Panc1 (cell line): ENCODE results near the gene RNF114.

Experiments
- POLR2AphosphoS5 ChIP-seq: IDR thresholded peaks from 2 replicates; pipeline ENCODE4 v1.6.1; 2012; ENCODE audit warnings: mild to moderate bottlenecking, low read depth, low read length, moderate library complexity
- SIN3A ChIP-seq: IDR thresholded peaks from 2 replicates; pipeline ENCODE4 v1.6.1; 2012; ENCODE audit warnings: low read depth, mild to moderate bottlenecking, low read length, moderate library complexity, borderline replicate concordance; ENCODE audit not compliant: insufficient read depth
- TCF7L2 ChIP-seq: IDR thresholded peaks from 2 replicates; pipeline ENCODE4 v1.6.1; 2011; ENCODE audit warnings: mild to moderate bottlenecking, low read depth, low read length, inconsistent platforms
- TF ChIP-seq, protein P1 (sequence below): fragments of 450-650 bp; IDR thresholded peaks from 2 replicates; pipeline ENCODE4 v1.5.1; 2017; ENCODE audit warnings: mild to moderate bottlenecking
- TF ChIP-seq, protein P2 (sequence below), 2 experiments: IDR thresholded peaks; 2 replicates each; pipeline ENCODE4 v1.6.1; 2011 to 2012; ENCODE audit warnings: low read depth in 2 of 2, control low read depth in 1 of 2, low read length in 1 of 2, mild to moderate bottlenecking in 1 of 2, moderate library complexity in 1 of 2; ENCODE audit not compliant: insufficient read depth in 1 of 2

DNA sequence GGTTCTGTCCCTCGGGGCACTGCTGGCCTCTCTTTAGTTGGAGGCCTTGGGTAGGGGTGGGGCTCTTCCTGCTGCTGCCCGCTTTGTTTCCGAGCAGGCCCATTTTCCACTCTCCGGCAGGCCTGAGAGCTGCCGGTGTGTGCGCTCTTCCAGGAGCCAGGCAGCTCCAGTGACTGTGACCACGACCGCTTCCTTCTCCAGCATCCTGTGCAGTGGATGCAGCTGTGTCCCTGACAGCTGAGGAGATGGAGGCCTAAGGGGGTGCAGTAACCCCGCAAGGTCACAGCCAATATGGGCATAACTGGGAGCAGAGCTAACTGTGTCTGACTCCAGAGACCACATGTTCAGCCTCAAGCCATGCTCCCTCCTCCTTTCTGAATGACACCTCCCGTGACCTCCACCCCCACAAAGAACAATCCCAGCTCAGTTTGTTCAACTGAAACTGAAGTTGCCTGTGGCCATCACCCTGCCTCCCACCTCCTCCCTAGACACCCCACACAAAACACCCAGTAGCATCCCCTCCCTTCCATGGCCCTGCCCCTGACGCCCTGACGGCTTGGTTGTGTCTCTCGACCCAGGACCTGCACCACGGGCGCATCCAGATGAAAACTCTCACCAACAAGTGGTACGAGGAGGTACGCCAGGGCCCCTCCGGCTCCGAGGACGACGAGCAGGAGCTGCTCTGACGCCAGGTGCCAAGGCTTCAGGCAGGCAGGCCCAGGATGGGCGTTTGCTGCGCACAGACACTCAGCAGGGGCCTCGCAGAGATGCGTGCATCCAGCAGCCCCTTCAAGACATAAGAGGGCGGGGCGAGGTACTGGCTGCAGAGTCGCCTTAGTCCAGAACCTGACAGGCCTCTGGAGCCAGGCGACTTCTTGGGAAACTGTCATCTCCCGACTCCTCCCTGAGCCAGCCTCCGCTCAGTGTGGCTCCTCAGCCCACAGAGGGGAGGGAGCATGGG is 48.7 kb upstream of the RNF114 start:
- TF ChIP-seq, protein P1, sequence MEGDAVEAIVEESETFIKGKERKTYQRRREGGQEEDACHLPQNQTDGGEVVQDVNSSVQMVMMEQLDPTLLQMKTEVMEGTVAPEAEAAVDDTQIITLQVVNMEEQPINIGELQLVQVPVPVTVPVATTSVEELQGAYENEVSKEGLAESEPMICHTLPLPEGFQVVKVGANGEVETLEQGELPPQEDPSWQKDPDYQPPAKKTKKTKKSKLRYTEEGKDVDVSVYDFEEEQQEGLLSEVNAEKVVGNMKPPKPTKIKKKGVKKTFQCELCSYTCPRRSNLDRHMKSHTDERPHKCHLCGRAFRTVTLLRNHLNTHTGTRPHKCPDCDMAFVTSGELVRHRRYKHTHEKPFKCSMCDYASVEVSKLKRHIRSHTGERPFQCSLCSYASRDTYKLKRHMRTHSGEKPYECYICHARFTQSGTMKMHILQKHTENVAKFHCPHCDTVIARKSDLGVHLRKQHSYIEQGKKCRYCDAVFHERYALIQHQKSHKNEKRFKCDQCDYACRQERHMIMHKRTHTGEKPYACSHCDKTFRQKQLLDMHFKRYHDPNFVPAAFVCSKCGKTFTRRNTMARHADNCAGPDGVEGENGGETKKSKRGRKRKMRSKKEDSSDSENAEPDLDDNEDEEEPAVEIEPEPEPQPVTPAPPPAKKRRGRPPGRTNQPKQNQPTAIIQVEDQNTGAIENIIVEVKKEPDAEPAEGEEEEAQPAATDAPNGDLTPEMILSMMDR = no peak
- TF ChIP-seq TCF7L2 = no peak
- no peak for TF ChIP-seq POLR2AphosphoS5
- TF ChIP-seq, protein P2, sequence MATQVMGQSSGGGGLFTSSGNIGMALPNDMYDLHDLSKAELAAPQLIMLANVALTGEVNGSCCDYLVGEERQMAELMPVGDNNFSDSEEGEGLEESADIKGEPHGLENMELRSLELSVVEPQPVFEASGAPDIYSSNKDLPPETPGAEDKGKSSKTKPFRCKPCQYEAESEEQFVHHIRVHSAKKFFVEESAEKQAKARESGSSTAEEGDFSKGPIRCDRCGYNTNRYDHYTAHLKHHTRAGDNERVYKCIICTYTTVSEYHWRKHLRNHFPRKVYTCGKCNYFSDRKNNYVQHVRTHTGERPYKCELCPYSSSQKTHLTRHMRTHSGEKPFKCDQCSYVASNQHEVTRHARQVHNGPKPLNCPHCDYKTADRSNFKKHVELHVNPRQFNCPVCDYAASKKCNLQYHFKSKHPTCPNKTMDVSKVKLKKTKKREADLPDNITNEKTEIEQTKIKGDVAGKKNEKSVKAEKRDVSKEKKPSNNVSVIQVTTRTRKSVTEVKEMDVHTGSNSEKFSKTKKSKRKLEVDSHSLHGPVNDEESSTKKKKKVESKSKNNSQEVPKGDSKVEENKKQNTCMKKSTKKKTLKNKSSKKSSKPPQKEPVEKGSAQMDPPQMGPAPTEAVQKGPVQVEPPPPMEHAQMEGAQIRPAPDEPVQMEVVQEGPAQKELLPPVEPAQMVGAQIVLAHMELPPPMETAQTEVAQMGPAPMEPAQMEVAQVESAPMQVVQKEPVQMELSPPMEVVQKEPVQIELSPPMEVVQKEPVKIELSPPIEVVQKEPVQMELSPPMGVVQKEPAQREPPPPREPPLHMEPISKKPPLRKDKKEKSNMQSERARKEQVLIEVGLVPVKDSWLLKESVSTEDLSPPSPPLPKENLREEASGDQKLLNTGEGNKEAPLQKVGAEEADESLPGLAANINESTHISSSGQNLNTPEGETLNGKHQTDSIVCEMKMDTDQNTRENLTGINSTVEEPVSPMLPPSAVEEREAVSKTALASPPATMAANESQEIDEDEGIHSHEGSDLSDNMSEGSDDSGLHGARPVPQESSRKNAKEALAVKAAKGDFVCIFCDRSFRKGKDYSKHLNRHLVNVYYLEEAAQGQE (IDR thresholded peaks at IDR 0.05; ENCODE audit: insufficient read depth in 1 of 2, low read depth in 2 of 2, low read length in 1 of 2) = no peak
- no peak for TF ChIP-seq SIN3A
